PFSK-1 (cell line): ENCODE measurements around the gene MGAT4A.

Source experiments
- FOXP2 ChIP-seq: optimal IDR thresholded peaks from 2 replicates; pipeline ENCODE3; 2011; ENCODE audit warnings: borderline replicate concordance, control low read depth, inconsistent platforms; ENCODE audit not compliant: insufficient read depth; ENCODE audit errors: extremely low read length, extremely low read depth
- POLR2AphosphoS5 ChIP-seq: IDR thresholded peaks from 2 replicates; pipeline ENCODE4 v1.6.1; 2012; ENCODE audit warnings: low read depth, mild to moderate bottlenecking, control low read depth, low read length, moderate library complexity
- REST ChIP-seq, 2 experiments: IDR thresholded peaks; 2 replicates each; pipeline versions ENCODE4 v1.6.1 to v1.8.0; 2011 to 2012; ENCODE audit warnings: low read depth in 2 of 2, low read length in 2 of 2, control low read depth in 1 of 2, inconsistent platforms in 1 of 2, mild to moderate bottlenecking in 1 of 2, moderate library complexity in 1 of 2; ENCODE audit not compliant: insufficient read depth in 1 of 2
- SIN3A ChIP-seq: IDR thresholded peaks from 2 replicates; pipeline ENCODE4 v1.6.1; 2012; ENCODE audit warnings: mild to moderate bottlenecking, low read length, moderate library complexity, borderline replicate concordance; ENCODE audit not compliant: insufficient read depth
- TAF1 ChIP-seq: IDR thresholded peaks from 2 replicates; pipeline ENCODE4 v1.6.1; 2012; ENCODE audit warnings: low read length, control low read depth, borderline replicate concordance; ENCODE audit not compliant: insufficient read depth

Gene MGAT4A

GRCh38 chr2:98573426-98573825, 157.5 kb downstream of the MGAT4A start:
- no peak for TF ChIP-seq FOXP2

- no peak for TF ChIP-seq REST (IDR thresholded peaks at IDR 0.05; ENCODE audit: insufficient read depth in 1 of 2, low read depth in 2 of 2, low read length in 2 of 2)
- no peak for TF ChIP-seq TAF1
- no peak for TF ChIP-seq FOXP2
- TF ChIP-seq POLR2AphosphoS5 = no peak
- TF ChIP-seq SIN3A = no peak
These were observed 158.3 kb downstream of the MGAT4A start for GRCh38 chr2:98572676-98573075.

- TF ChIP-seq FOXP2 = no peak
- TF ChIP-seq TAF1 = no peak
- no peak for TF ChIP-seq POLR2AphosphoS5
- TF ChIP-seq REST (IDR thresholded peaks at IDR 0.05; ENCODE audit: insufficient read depth in 1 of 2, low read depth in 2 of 2, low read length in 2 of 2) = no peak
- no peak for TF ChIP-seq SIN3A
These were observed 158.7 kb downstream of the MGAT4A start for GRCh38 chr2:98572211-98572610.

- no peak for TF ChIP-seq POLR2AphosphoS5
- TF ChIP-seq TAF1 = no peak
- no peak for TF ChIP-seq FOXP2
- TF ChIP-seq REST (IDR thresholded peaks at IDR 0.05; ENCODE audit: insufficient read depth in 1 of 2, low read depth in 2 of 2, low read length in 2 of 2) = no peak
- no peak for TF ChIP-seq SIN3A
These were observed 159.1 kb downstream of the MGAT4A start for GRCh38 chr2:98571796-98572195.

GRCh38 chr2:98571121-98571701, 159.7 kb downstream of the MGAT4A start:
- TF ChIP-seq REST (IDR thresholded peaks at IDR 0.05; ENCODE audit: insufficient read depth in 1 of 2, low read depth in 2 of 2, low read length in 2 of 2) = no peak
- no peak for TF ChIP-seq SIN3A
- TF ChIP-seq POLR2AphosphoS5 = no peak
- no peak for TF ChIP-seq FOXP2
- TF ChIP-seq TAF1 = no peak
